Posterior vena cava (tissue), 2 donors: ENCODE data around the gene ULK3. TPM values are rescaled to one million over a fixed set of nuclear protein-coding genes. Genes with fewer than 3 reads are reported as not detected.

Experiments
- DNase-seq: peaks from one replicate; pipeline ENCODE4 v3.0.0-alpha.2; 2020; ENCODE audit warnings: low spot score
- intact Hi-C, 2 donors: fragments of 100-400 bp; cut with DNase I; formaldehyde crosslinking; loops; one replicate each; pipeline versions ENCODE4 v1.14.1 to v1.14.2; 2022 to 2023
- total RNA-seq, 2 donors: library from RNA; stranded (reverse); fragmentation: NEBNext Ultra II Directional; extraction: Animal tissue kit (Norgen Biotek cat#: 25700); gene quantifications; one replicate each; pipeline ENCODE4 v1.2.1, GENCODE V29; 2021
- donor health status: DM: yes; HTN: yes; CAD: no.
- donor health status: DM: yes; HTN: yes; CAD: no.

ULK3 gene
- total RNA-seq, 2 donors from 2014 or later = 19.1 to 21.8 TPM

DNA sequence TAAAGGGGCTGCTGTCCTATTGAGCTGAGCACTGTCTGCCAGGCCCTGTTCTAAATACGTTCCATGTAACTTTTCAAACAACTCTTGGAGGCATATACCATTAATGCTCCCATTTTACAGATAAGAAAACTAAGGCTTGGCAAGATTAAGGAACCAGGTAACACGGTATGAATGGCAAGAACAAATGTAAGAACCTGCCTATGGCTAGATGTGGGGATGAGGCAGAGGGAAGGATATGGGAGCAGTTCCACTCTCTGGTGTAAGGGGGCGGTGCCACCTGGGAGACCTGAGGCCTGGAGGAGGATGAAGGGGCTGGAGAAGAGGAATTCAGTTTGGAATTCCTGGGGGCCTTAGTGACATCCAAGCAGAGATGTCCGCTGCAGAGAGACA lies 34.1 kb downstream of the ULK3 start:
- DNase-seq = no peak
- intact Hi-C loops = no loop called here

GRCh38 chr15:74808078-74808839 lies 34.7 kb downstream of the ULK3 start:
- DNase-seq = no peak
- intact Hi-C loops = no loop called here

GRCh38 chr15:74807282-74807681 lies 35.7 kb downstream of the ULK3 start:
- DNase-seq = no peak
- intact Hi-C loops = loop anchor here in 1 of 2 donors (2.0 kb wide), 1 partner anchor 52 kb away; no protein-coding TSS in a partner anchor

- DNase-seq = no peak
- intact Hi-C loops = no loop called here
These were observed 38.0 kb downstream of the ULK3 start for GRCh38 chr15:74804935-74805334.

DNA sequence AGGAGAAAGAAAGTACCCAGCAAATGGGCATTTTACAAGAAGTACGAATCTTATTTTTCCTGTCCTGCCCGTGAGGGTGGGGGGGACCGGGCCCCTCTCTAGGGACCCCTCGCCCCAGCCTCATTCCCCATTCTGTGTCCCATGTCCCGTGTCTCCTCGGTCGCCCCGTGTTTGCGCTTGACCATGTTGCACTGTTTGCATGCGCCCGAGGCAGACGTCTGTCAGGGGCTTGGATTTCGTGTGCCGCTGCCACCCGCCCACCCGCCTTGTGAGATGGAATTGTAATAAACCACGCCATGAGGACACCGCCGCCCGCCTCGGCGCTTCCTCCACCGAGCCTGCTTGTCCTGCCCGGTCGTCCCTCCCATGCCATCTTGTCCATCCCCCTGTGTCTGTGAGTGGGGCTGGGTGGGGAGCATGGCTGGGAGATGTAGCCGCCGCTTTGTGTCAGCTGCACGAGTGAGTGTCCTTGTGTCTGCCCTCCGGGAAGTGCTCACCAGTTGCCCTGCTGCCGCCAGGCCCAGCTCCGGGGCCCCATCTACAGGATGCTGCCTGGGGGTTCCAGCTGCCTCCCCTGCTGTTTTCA lies 40.0 kb downstream of the ULK3 start:
- DNase-seq = no peak
- intact Hi-C loops = no loop called here

GRCh38 chr15:74802290-74802689 lies 40.7 kb downstream of the ULK3 start:
- no peak for DNase-seq
- intact Hi-C loops = no loop called here

DNA sequence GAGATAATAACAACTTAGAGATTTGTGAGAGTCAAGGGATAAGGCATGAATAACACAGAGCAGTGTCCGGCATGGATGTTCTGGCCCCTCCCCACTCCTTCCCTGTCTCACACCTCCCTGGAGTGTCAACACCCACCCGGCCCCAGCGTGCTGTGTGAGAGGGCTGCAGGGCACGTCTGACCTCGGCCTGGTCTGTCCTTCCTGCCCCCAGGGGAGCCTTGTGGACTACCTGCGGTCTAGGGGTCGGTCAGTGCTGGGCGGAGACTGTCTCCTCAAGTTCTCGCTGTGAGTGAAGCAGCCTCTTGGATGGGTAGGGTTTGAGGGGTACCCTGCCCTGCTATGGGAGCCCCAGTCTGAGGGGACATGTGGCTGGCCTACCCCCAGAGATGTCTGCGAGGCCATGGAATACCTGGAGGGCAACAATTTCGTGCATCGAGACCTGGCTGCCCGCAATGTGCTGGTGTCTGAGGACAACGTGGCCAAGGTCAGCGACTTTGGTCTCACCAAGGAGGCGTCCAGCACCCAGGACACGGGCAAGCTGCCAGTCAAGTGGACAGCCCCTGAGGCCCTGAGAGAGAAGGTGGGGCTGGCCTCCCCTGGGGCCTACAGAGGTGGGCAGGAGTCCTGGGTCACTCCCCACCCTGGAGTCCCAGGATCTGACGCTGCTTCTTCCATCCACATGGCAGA lies 41.5 kb downstream of the ULK3 start:
- DNase-seq = no peak
- intact Hi-C loops = loop anchor here in 1 of 2 donors (2.0 kb wide), 1 partner anchor 31 kb away; no protein-coding TSS in a partner anchor

DNA sequence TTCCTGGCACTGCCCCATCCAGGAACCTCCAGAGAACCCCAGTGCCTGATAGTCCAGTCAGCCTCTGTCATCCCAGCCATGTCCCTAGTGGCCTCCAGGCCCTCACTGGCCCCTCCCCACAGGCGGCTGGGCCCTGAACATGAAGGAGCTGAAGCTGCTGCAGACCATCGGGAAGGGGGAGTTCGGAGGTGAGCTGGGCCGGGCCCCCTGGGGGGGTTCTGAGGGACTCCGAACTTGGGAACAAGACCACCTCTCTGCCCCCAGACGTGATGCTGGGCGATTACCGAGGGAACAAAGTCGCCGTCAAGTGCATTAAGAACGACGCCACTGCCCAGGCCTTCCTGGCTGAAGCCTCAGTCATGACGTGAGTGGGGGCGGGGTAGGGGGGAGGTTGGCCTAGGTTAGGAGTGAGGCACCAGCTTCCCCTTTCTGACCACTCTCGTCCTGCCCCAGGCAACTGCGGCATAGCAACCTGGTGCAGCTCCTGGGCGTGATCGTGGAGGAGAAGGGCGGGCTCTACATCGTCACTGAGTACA lies 42.3 kb downstream of the ULK3 start:
- DNase-seq = no peak
- intact Hi-C loops = loop anchor here in 1 of 2 donors (2.0 kb wide), 1 partner anchor 30 kb away; no protein-coding TSS in a partner anchor

GRCh38 chr15:74799856-74800558 lies 42.9 kb downstream of the ULK3 start:
- intact Hi-C loops = loop anchor here in 1 of 2 donors (2.0 kb wide), 1 partner anchor 29 kb away; no protein-coding TSS in a partner anchor
- DNase-seq = peak; percentile 95

- intact Hi-C loops = no loop called here
- no peak for DNase-seq
These were observed 43.6 kb downstream of the ULK3 start for GRCh38 chr15:74799255-74799855.

DNA sequence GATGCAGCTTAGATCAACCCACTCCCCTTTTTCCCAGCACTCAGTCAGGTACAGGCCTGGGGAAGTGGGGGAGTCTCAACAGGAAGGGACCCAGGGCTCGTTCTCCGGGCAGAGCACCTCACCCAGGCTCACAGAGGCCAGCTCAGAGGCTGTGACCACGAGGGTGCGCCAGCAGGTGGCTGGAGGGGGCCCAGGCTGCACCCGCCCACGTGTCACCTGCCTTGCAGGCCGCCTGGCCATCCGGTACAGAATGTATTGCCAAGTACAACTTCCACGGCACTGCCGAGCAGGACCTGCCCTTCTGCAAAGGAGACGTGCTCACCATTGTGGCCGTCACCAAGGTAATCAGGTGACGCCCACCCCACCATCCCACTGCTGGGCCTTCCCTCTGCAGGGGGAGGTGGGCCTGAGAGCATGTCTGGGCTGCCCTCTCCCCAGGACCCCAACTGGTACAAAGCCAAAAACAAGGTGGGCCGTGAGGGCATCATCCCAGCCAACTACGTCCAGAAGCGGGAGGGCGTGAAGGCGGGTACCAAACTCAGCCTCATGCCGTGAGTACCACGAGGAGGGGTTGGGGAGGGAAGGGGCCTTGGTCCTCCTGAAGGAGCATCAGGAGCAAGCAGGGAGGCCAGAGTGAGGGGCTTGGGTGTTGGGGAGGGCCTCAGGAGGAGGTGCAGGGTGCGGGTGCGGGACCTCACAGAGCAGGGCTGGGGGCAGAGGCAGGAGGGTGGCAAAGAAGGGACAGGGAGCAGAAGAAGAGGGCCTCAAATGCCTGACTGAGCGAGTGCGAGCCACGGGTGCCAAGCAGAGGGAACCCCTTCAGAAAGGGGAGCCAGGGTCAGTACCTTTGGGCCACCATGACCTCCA lies 44.3 kb downstream of the ULK3 start:
- DNase-seq = no peak
- intact Hi-C loops = no loop called here

DNA sequence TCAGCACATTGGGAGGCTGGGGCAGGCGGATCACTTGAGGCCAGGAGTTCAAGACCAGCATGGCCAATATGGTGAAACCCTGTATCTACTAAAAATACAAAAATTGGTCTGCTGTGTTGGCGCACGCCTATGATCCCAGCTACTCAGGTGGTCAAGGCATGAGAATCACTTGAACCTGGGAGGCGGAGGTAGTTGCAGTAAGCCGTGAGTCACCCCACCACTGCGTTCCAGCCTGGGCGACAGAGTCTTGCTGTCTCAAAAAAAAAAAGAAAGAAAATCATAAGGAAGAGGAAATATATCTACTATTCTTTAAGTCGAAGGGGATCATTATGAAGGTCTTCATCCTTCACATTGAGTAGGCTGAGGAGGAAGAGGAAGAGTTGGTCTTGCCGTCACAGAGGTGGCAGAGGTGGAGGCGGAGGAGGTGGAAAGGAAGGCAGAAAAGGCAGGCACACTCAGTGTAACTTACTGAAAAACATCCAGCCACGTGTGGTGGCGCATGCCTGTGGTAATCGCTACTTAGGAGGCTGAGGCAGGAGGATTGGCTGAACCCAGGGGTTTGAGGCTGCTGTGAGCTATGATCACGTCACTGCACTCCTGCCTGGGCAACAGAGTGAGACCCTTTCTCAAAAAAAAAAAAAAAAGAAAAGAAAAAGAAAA lies 46.9 kb downstream of the ULK3 start:
- intact Hi-C loops = no loop called here
- DNase-seq = no peak

DNA sequence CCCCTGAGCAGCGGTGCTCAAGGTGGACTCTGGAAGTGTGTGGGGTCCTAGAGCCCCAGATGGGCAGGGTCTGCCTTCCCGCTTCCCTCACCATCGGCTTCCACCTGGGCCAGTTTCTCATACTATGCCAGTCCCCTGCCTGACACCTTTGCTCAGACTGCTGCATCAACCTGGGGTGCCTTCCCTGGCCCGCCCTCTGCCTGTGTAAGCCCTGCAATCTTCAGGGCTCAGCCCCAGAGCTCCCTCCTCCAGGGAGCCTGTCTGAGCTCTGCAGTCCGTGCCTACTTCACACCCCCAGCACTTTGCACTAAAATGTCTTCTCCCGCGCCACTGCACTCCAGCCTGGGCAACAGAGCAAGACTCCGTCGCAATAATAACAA lies 48.0 kb downstream of the ULK3 start:
- intact Hi-C loops = no loop called here
- no peak for DNase-seq

DNA sequence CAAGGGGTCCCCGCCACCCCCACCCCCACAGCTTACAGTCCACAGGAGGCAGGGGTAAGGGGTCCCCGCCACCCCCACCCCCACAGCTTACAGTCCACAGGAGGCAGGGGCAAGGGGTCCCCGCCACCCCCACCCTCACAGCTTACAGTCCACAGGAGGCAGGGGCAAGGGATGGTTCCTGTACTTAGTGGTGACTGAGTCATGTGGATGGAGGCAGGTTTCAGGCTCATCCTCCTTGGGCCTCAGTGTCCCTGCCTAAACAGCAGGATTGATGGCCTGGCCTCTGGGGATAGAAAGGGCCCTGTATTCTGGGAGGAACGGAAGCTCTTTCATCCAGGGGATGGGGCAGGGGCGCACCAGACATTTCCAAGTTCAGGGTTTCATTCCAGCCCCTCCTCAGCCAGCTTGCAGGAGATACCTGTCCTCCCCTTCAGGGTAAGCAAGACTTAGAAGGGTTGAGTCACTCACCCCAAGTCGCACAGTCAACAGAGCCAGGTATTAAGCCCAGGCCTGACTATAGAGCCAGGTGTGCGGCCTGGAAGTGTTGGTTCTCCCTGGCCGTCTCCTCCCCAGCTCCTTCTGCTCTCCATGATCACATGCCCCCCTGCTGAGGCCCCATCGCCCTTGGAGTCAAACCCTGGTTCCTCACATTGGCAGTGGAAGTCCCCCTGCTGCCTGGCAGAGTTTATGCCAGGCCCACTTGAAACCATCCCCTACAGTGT lies 48.5 kb downstream of the ULK3 start:
- DNase-seq = no peak
- intact Hi-C loops = no loop called here

GRCh38 chr15:74793135-74794028 lies 49.6 kb downstream of the ULK3 start:
- DNase-seq = no peak
- intact Hi-C loops = no loop called here
